IPS-18c (cell line): ENCODE results near the gene SELENOH.

Experiments
- H3K4me3 ChIP-seq: 2 replicates; pipeline ENCODE4 v1.7.0; 2013; ENCODE audit warnings: low read depth, mild to moderate bottlenecking, low read length, moderate library complexity; ENCODE audit not compliant: insufficient read depth
- H3K9me3 ChIP-seq: one replicate; pipeline ENCODE4 v1.6.1; 2013; ENCODE audit warnings: mild to moderate bottlenecking, low read length, moderate library complexity; ENCODE audit not compliant: control insufficient read depth, insufficient read depth

The SELENOH gene

GRCh38 chr11:57772562-57772961, 31.3 kb downstream of the SELENOH start:
- no peaks in the 10 kb centered on the region for H3K9me3 ChIP-seq
- no peak overlapping the region for H3K4me3 ChIP-seq

DNA sequence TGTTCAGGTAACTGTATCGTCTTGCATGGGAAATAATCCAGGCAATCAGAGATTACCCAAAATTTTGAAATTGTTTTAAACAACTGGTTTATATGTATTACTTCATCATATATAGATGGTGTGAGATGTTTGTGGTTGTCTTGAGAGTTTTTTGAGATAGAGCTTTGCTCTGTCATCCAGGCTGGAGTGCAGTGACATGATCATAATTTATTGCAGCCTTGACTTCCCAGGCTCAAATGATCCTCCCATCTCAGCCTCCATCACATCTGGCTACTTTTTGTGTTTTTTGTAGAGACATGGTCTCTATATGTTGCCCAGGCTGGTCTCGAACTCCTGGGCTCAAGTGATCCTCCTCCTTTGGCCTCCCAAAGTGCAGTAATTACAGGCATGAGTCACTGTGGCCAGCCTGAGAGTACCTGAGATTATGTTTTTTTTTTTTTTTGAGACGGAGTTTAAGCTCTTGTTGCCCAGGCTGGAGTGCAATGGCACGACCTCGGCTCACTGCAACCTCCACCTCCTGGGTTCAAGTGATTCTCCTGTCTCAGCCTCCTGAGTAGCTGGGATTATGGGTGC, 31.8 kb downstream of the SELENOH start:
- no peaks in the 10 kb centered on the region for H3K9me3 ChIP-seq
- H3K4me3 ChIP-seq = no peak overlapping the region

GRCh38 chr11:57775491-57775890, 34.2 kb downstream of the SELENOH start:
- Histone ChIP-seq H3K4me3 (no peak overlapping the region), H3K9me3 (no peaks in the 10 kb centered on the region)

GRCh38 chr11:57776031-57776521, 34.8 kb downstream of the SELENOH start:
- no peak overlapping the region for H3K4me3 ChIP-seq
- no peaks in the 10 kb centered on the region for H3K9me3 ChIP-seq

GRCh38 chr11:57776577-57777210, 35.4 kb downstream of the SELENOH start:
- no peak overlapping the region for H3K4me3 ChIP-seq
- H3K9me3 ChIP-seq = no peaks in the 10 kb centered on the region

- H3K9me3 ChIP-seq = no peaks in the 10 kb centered on the region
- no peak overlapping the region for H3K4me3 ChIP-seq
These were observed 36.7 kb downstream of the SELENOH start for GRCh38 chr11:57777969-57778317.

DNA sequence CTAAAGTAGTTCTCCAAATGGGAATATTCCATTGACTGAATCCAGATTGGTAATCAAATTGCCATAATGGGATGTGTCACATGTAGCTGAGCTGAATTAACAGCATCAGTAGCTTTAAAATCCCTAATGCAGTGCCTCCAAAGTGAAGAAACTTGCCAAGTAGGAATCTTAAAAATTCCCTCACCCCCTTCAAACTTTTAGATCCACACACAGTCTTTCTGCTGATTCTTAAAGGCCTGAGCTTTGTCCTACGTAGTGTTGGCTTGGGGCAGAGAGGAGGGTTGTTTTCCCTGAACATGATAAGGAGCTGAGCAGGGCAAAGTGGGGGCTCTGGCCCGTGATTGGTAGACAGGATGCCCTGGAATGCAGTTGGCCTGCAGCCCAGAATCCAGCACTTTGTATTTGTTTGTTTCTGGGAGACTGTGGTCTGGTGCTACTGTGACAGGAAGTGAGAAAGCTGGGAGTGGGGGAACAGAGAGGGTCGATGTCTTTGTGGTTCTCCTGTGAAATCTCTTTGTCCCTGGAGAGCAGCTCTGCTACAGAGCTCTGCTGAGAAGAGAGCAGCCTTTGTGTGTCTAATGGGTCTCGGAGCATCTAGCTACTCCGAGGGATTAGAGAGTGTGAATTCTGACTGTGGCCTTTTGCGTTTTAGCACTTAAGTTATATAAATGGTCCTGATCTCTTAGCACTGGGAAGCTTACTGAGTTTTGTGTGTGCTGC, 37.2 kb downstream of the SELENOH start:
- H3K9me3 ChIP-seq = no peaks in the 10 kb centered on the region
- H3K4me3 ChIP-seq = no peak overlapping the region

GRCh38 chr11:57779276-57779675, 38.0 kb downstream of the SELENOH start:
- H3K4me3 ChIP-seq = no peak overlapping the region
- H3K9me3 ChIP-seq = no peaks in the 10 kb centered on the region

- H3K4me3 ChIP-seq = no peak overlapping the region
These were observed 40.2 kb downstream of the SELENOH start for GRCh38 chr11:57781529-57781943.

GRCh38 chr11:57785072-57785471, 43.8 kb downstream of the SELENOH start:
- no peaks in the 10 kb centered on the region for H3K9me3 ChIP-seq

More at GRCh38 chr11:57781529-57781943, 40.2 kb downstream of the SELENOH start:
- no peaks in the 10 kb centered on the region for H3K9me3 ChIP-seq

DNA sequence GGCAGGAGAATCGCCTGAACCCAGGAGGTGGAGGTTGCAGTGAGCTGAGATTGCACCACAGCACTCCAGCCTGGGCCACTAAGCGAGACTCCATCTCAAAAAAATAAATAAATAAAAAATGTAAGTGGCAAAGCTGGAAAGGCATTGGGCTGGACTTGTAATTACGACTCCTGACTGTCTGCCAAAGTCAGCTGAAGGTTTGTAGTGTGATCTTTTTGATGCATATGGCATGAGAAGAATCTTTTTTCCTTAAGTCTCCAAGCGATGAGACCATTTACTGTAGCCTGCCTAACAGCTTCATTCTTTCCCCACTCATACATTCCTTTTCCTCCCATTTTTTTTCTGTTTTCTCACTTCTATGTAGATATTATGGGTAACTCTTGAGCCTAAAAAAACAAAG, 45.1 kb downstream of the SELENOH start:
- H3K4me3 ChIP-seq = no peak overlapping the region
- no peaks in the 10 kb centered on the region for H3K9me3 ChIP-seq

More at GRCh38 chr11:57785072-57785471, 43.8 kb downstream of the SELENOH start:
- no peak overlapping the region for H3K4me3 ChIP-seq

- no peaks in the 10 kb centered on the region for H3K9me3 ChIP-seq
- no peak overlapping the region for H3K4me3 ChIP-seq
These were observed 45.8 kb downstream of the SELENOH start for GRCh38 chr11:57787006-57787604.

GRCh38 chr11:57787920-57788702, 46.8 kb downstream of the SELENOH start:
- Histone ChIP-seq H3K9me3 (no peaks in the 10 kb centered on the region), H3K4me3 (no peak overlapping the region)

GRCh38 chr11:57788703-57789088, 47.4 kb downstream of the SELENOH start:
- Histone ChIP-seq H3K4me3 (no peak overlapping the region), H3K9me3 (no peaks in the 10 kb centered on the region)

GRCh38 chr11:57791321-57792059, 50.2 kb downstream of the SELENOH start:
- peaks cover 2% of the 10 kb centered on the region for H3K9me3 ChIP-seq
- no peak overlapping the region for H3K4me3 ChIP-seq

DNA sequence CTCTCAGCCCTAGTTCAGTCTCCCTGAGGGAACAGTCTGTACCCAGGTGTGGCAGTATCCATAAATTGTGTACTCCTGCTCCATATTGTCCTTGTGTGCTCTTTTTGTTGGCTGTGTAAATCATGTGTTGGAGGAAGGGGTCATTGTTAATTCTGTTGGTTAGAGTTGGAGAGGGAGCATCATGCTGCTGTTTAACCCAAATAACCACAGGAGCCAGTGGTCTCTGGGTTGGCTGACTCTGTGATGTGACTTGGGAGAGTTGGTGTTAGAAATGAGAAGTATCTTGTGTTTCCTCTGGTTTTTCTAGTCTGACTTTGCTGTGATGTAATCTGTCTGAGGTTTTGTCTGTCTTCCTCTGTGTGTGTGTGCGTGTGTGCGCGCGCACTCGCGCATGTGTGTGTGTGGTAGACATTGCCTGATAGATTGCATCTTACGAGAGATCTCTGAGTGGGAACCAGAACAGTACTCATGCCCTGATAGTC, 50.8 kb downstream of the SELENOH start:
- Histone ChIP-seq H3K4me3 (no peak overlapping the region), H3K9me3 (peaks cover 2% of the 10 kb centered on the region)
